Activated naive CD4-positive, alpha-beta T cell treated with anti-CD3 and anti-CD28 coated beads for 36 hours (primary cell): ENCODE results near the gene NT5DC2. TPM values are rescaled to one million over a fixed set of nuclear protein-coding genes. Genes with fewer than 3 reads are reported as not detected.

Experiments used
- CTCF ChIA-PET: fragments of 350-600 bp; sonication (Branson Sonifier 250); formaldehyde crosslinking; loops from one replicate; lab custom pipeline; 2021; ENCODE audit warnings: antibody characterized with exemption; lab: Charles Lee
- DNase-seq: peaks from one replicate; pipeline ENCODE4 v3.0.0-alpha.2; 2020
- H3K27ac Mint-ChIP-seq: one replicate; pipeline ENCODE4 v1.8.0; 2021; ENCODE audit warnings: mild to moderate bottlenecking, mixed read lengths
- H3K27me3 Mint-ChIP-seq: one replicate; pipeline ENCODE4 v1.8.0; 2021; ENCODE audit warnings: low read depth, mixed read lengths
- H3K36me3 Mint-ChIP-seq: one replicate; pipeline ENCODE4 v1.8.0; 2021; ENCODE audit warnings: low read depth, mixed read lengths
- H3K4me1 Mint-ChIP-seq: one replicate; pipeline ENCODE4 v1.8.0; 2021; ENCODE audit warnings: low read depth, mixed read lengths
- H3K4me3 Mint-ChIP-seq: one replicate; pipeline ENCODE4 v1.8.0; 2021; ENCODE audit warnings: mild to moderate bottlenecking, moderate library complexity, mixed read lengths
- H3K9me3 Mint-ChIP-seq: one replicate; pipeline ENCODE4 v1.8.0; 2021; ENCODE audit warnings: mixed read lengths
- intact Hi-C: fragments of 100-400 bp; cut with micrococcal nuclease; formaldehyde crosslinking; loops from one replicate; pipeline ENCODE4 v1.15.1; 2023
- total RNA-seq, 2 experiments: library from RNA; stranded (reverse); gene quantifications; one replicate each; pipeline ENCODE4 v1.2.3, GENCODE V29; 2021

NT5DC2 gene
- 10 to 100 TPM; 20.4 to 20.8 TPM for total RNA-seq

- CTCF ChIA-PET, result no interaction called here
- Mint-ChIP-seq H3K27me3 (no peaks in the 10 kb centered on the region), H3K4me3 (peak within 1 kb of the TSS; percentile 72), H3K36me3 (peaks cover 9% of the 10 kb centered on the region), H3K27ac (no peak within 1 kb of the TSS), H3K9me3 (no peaks in the 10 kb centered on the region), H3K4me1 (peaks cover 28% of the 10 kb centered on the region)
- intact Hi-C loops, result loop anchor here (10.0 kb wide), 2 partner anchors 511 to 811 kb away; partner anchors contain the start of genes DCP1A and SFMBT1
- DNase-seq, result peak; percentile 43
Observed at GRCh38 chr3:52533623-52534280, at the start of gene NT5DC2. TSS of gene NT5DC2 (minus strand) at chr3:52533857. CDS start at chr3:52533737, 120 bp downstream.

- Mint-ChIP-seq H3K4me1 (no peaks in the 10 kb centered on the region), H3K27ac (peak overlapping the region; percentile 24), H3K36me3 (peaks cover 41% of the 10 kb centered on the region), H3K4me3 (no peak overlapping the region), H3K27me3 (no peaks in the 10 kb centered on the region), H3K9me3 (no peaks in the 10 kb centered on the region)
- no peak for DNase-seq
- intact Hi-C loops, result no loop called here
- CTCF ChIA-PET, result no interaction called here
Observed at GRCh38 chr3:52574056-52574965, 40.7 kb upstream of the NT5DC2 start.

GRCh38 chr3:52572221-52572620, 38.6 kb upstream of the NT5DC2 start:
- Mint-ChIP-seq H3K4me1 (no peaks in the 10 kb centered on the region), H3K36me3 (peaks cover 23% of the 10 kb centered on the region), H3K9me3 (no peaks in the 10 kb centered on the region), H3K27ac (no peak overlapping the region), H3K27me3 (no peaks in the 10 kb centered on the region), H3K4me3 (no peak overlapping the region)
- no peak for DNase-seq
- intact Hi-C loops, result no loop called here
- CTCF ChIA-PET, result interaction anchor here (0.8 kb wide), 1 partner anchor 133 kb away, joined by 3 read pairs; no protein-coding TSS in a partner anchor

GRCh38 chr3:52570076-52570475, 36.4 kb upstream of the NT5DC2 start:
- H3K36me3 Mint-ChIP-seq, result peaks cover 19% of the 10 kb centered on the region
- H3K27ac Mint-ChIP-seq, result no peak overlapping the region
- no peaks in the 10 kb centered on the region for H3K4me1 Mint-ChIP-seq
- CTCF ChIA-PET, result no interaction called here
- no peaks in the 10 kb centered on the region for H3K9me3 Mint-ChIP-seq
- no peak for DNase-seq
- no peaks in the 10 kb centered on the region for H3K27me3 Mint-ChIP-seq
- intact Hi-C loops, result no loop called here
- H3K4me3 Mint-ChIP-seq, result no peak overlapping the region

- CTCF ChIA-PET, result no interaction called here
- intact Hi-C loops, result no loop called here
- no peaks in the 10 kb centered on the region for H3K9me3 Mint-ChIP-seq
- peaks cover 17% of the 10 kb centered on the region for H3K36me3 Mint-ChIP-seq
- H3K4me1 Mint-ChIP-seq, result no peaks in the 10 kb centered on the region
- H3K4me3 Mint-ChIP-seq, result no peak overlapping the region
- H3K27me3 Mint-ChIP-seq, result no peaks in the 10 kb centered on the region
- H3K27ac Mint-ChIP-seq, result no peak overlapping the region
- no peak for DNase-seq
Observed at GRCh38 chr3:52568069-52568468, 34.4 kb upstream of the NT5DC2 start.

- Mint-ChIP-seq H3K4me1 (no peaks in the 10 kb centered on the region), H3K36me3 (peaks cover 32% of the 10 kb centered on the region), H3K4me3 (no peak overlapping the region), H3K27me3 (no peaks in the 10 kb centered on the region), H3K27ac (no peak overlapping the region), H3K9me3 (no peaks in the 10 kb centered on the region)
- intact Hi-C loops, result no loop called here
- CTCF ChIA-PET, result no interaction called here
- no peak for DNase-seq
Observed at GRCh38 chr3:52563984-52564383, 30.3 kb upstream of the NT5DC2 start.

GRCh38 chr3:52561028-52561747, 27.5 kb upstream of the NT5DC2 start:
- CTCF ChIA-PET, result interaction anchor here (0.6 kb wide), 1 partner anchor 27 kb away, joined by 3 read pairs; no protein-coding TSS in a partner anchor
- H3K4me1 Mint-ChIP-seq, result no peaks in the 10 kb centered on the region
- H3K9me3 Mint-ChIP-seq, result no peaks in the 10 kb centered on the region
- no peak overlapping the region for H3K27ac Mint-ChIP-seq
- H3K36me3 Mint-ChIP-seq, result peaks cover 36% of the 10 kb centered on the region
- intact Hi-C loops, result no loop called here
- H3K4me3 Mint-ChIP-seq, result no peak overlapping the region
- H3K27me3 Mint-ChIP-seq, result no peaks in the 10 kb centered on the region
- no peak for DNase-seq

GRCh38 chr3:52558436-52558835, 24.8 kb upstream of the NT5DC2 start:
- DNase-seq, result no peak
- peaks cover 40% of the 10 kb centered on the region for H3K36me3 Mint-ChIP-seq
- CTCF ChIA-PET, result interaction anchor here (1.7 kb wide), 1 partner anchor 13 kb away, joined by 3 read pairs; no protein-coding TSS in a partner anchor

GRCh38 chr3:52557011-52557960, 23.6 kb upstream of the NT5DC2 start:
- Mint-ChIP-seq H3K27me3 (no peaks in the 10 kb centered on the region), H3K36me3 (peaks cover 33% of the 10 kb centered on the region), H3K9me3 (no peaks in the 10 kb centered on the region), H3K27ac (no peak overlapping the region), H3K4me3 (no peak overlapping the region), H3K4me1 (no peaks in the 10 kb centered on the region)
- DNase-seq, result no peak
- intact Hi-C loops, result no loop called here
- CTCF ChIA-PET, result no interaction called here

More at GRCh38 chr3:52558436-52558835, 24.8 kb upstream of the NT5DC2 start:
- Mint-ChIP-seq H3K27me3 (no peaks in the 10 kb centered on the region), H3K4me3 (no peak overlapping the region), H3K27ac (no peak overlapping the region), H3K4me1 (no peaks in the 10 kb centered on the region), H3K9me3 (no peaks in the 10 kb centered on the region)
- intact Hi-C loops, result no loop called here

- CTCF ChIA-PET, result no interaction called here
- Mint-ChIP-seq H3K36me3 (peaks cover 27% of the 10 kb centered on the region), H3K4me3 (no peak overlapping the region), H3K27ac (no peak overlapping the region), H3K4me1 (no peaks in the 10 kb centered on the region), H3K9me3 (no peaks in the 10 kb centered on the region), H3K27me3 (no peaks in the 10 kb centered on the region)
- intact Hi-C loops, result no loop called here
- no peak for DNase-seq
Observed at GRCh38 chr3:52555056-52555455, 21.4 kb upstream of the NT5DC2 start.

GRCh38 chr3:52554026-52554755, 20.5 kb upstream of the NT5DC2 start:
- intact Hi-C loops, result no loop called here
- no peaks in the 10 kb centered on the region for H3K9me3 Mint-ChIP-seq
- no peak overlapping the region for H3K27ac Mint-ChIP-seq
- H3K27me3 Mint-ChIP-seq, result no peaks in the 10 kb centered on the region
- CTCF ChIA-PET, result no interaction called here
- peaks cover 22% of the 10 kb centered on the region for H3K36me3 Mint-ChIP-seq
- H3K4me3 Mint-ChIP-seq, result no peak overlapping the region
- no peak for DNase-seq
- no peaks in the 10 kb centered on the region for H3K4me1 Mint-ChIP-seq
